GM23338 (cell line): ENCODE measurements around the gene MYO7B. TPM values are rescaled to one million over a fixed set of nuclear protein-coding genes. Genes with fewer than 3 reads are reported as not detected.

Source experiments
- ATAC-seq: fragments of 200-7000 bp; cut with Tn5 transposase; 3 replicates; pipeline ENCODE4 v1.9.1; 2020
- DNase-seq: peaks from one replicate; pipeline ENCODE4 v3.0.0-alpha.2; 2015; ENCODE audit warnings: low spot score
- H2AFZ ChIP-seq: fragments of 200-600 bp; sonication (generic); 2 replicates; pipeline ENCODE4 v1.8.0; 2016; ENCODE audit warnings: antibody characterized with exemption, mild to moderate bottlenecking, moderate library complexity
- H3F3A ChIP-seq: fragments of 200-600 bp; sonication (generic); replicated peaks from 2 replicates; pipeline ENCODE4 v1.8.0; 2017; ENCODE audit warnings: antibody characterized with exemption, mixed run types, low read depth
- H3K27ac ChIP-seq: fragments of 200-600 bp; sonication (generic); 2 replicates; pipeline ENCODE4 v1.6.1; 2016; ENCODE audit warnings: low read depth
- H3K27me3 ChIP-seq: fragments of 200-600 bp; sonication (generic); 2 replicates; pipeline ENCODE4 v1.8.0; 2016; ENCODE audit warnings: mild to moderate bottlenecking, mixed run types, moderate library complexity; ENCODE audit not compliant: insufficient read depth
- H3K36me3 ChIP-seq: fragments of 200-600 bp; sonication (generic); 2 replicates; pipeline ENCODE4 v1.8.0; 2016; ENCODE audit warnings: mild to moderate bottlenecking; ENCODE audit not compliant: insufficient read depth
- H3K4me1 ChIP-seq: fragments of 200-600 bp; sonication (generic); 2 replicates; pipeline ENCODE4 v1.8.0; 2016; ENCODE audit warnings: mild to moderate bottlenecking, moderate library complexity; ENCODE audit not compliant: insufficient read depth
- H3K4me2 ChIP-seq: fragments of 200-600 bp; sonication (generic); 2 replicates; pipeline ENCODE4 v1.7.1; 2017; ENCODE audit warnings: mixed run types
- H3K4me3 ChIP-seq: fragments of 200-600 bp; sonication (generic); 2 replicates; pipeline ENCODE4 v1.6.1; 2016; ENCODE audit warnings: mixed run types
- H3K79me2 ChIP-seq: fragments of 200-600 bp; sonication (generic); replicated peaks from 2 replicates; pipeline ENCODE4 v1.8.0; 2017; ENCODE audit warnings: mild to moderate bottlenecking; ENCODE audit not compliant: insufficient read depth
- H3K9me2 ChIP-seq: fragments of 200-600 bp; sonication (generic); 2 replicates; pipeline ENCODE4 v1.8.0; 2017; ENCODE audit not compliant: insufficient read depth
- H4K20me1 ChIP-seq: fragments of 200-600 bp; sonication (generic); replicated peaks from 2 replicates; pipeline ENCODE4 v1.8.0; 2017; ENCODE audit warnings: mild to moderate bottlenecking; ENCODE audit not compliant: insufficient read depth
- H3K27ac Mint-ChIP-seq: 2 replicates; pipeline ENCODE4 v1.8.0; 2020; ENCODE audit warnings: inconsistent platforms, mild to moderate bottlenecking, moderate library complexity, mixed read lengths
- H3K27me3 Mint-ChIP-seq: 3 replicates; pipeline ENCODE4 v1.8.0; 2022; ENCODE audit warnings: low read depth, mild to moderate bottlenecking, moderate library complexity, mixed read lengths, inconsistent platforms; ENCODE audit not compliant: insufficient read depth, poor library complexity
- H3K36me3 Mint-ChIP-seq: 3 replicates; pipeline ENCODE4 v1.8.0; 2021; ENCODE audit warnings: low read depth, mild to moderate bottlenecking, inconsistent platforms, moderate library complexity, mixed read lengths
- H3K4me1 Mint-ChIP-seq: 3 replicates; pipeline ENCODE4 v1.8.0; 2020; ENCODE audit warnings: mild to moderate bottlenecking, inconsistent platforms, mixed read lengths
- H3K4me3 Mint-ChIP-seq: 3 replicates; pipeline ENCODE4 v1.8.0; 2021; ENCODE audit warnings: moderate library complexity, mild to moderate bottlenecking, inconsistent platforms, mixed read lengths
- H3K9me3 Mint-ChIP-seq: 3 replicates; pipeline ENCODE4 v1.8.0; 2020; ENCODE audit warnings: moderate library complexity, mild to moderate bottlenecking, inconsistent platforms, mixed read lengths
- CREB1 ChIP-seq: fragments of 250-450 bp; sonication (Bioruptor Pico); IDR thresholded peaks from 2 replicates; pipeline ENCODE4 v1.5.0; 2020; ENCODE audit warnings: low read depth, mild to moderate bottlenecking, moderate library complexity
- CTCF ChIP-seq, 2 experiments: fragments of 200-600 bp in 1 of 2; sonication (generic) in 1 of 2; conservative IDR thresholded peaks; 2 replicates each; pipeline versions ENCODE4 v1.5.1 to v1.6.1; 2016 to 2017; ENCODE audit warnings: antibody characterized with exemption in 2 of 2, low read depth in 2 of 2, mild to moderate bottlenecking in 2 of 2, moderate library complexity in 1 of 2
- ETS1 ChIP-seq: IDR thresholded peaks from 2 replicates; pipeline ENCODE4 v1.6.1; 2016; ENCODE audit warnings: antibody characterized with exemption
- EZH2 ChIP-seq: fragments of 200-600 bp; sonication (generic); IDR thresholded peaks from one replicate; pipeline ENCODE4 v1.8.0; 2017; ENCODE audit warnings: antibody characterized with exemption, mild to moderate bottlenecking, low read depth; ENCODE audit not compliant: unreplicated experiment
- EZH2phosphoT487 ChIP-seq: fragments of 200-600 bp; sonication (generic); IDR thresholded peaks from one replicate; pipeline ENCODE4 v1.8.1; 2018; ENCODE audit warnings: antibody characterized with exemption; ENCODE audit not compliant: unreplicated experiment
- JUNB ChIP-seq: IDR thresholded peaks from one replicate; pipeline ENCODE4 v1.6.1; 2016; ENCODE audit warnings: antibody characterized with exemption; ENCODE audit not compliant: unreplicated experiment
- NANOG ChIP-seq: IDR thresholded peaks from 2 replicates; pipeline ENCODE4 v1.6.1; 2016; ENCODE audit warnings: antibody characterized with exemption, borderline replicate concordance
- POLR2AphosphoS5 ChIP-seq: IDR thresholded peaks from 2 replicates; pipeline ENCODE4 v1.6.1; 2016; ENCODE audit warnings: antibody characterized with exemption, low read depth
- REST ChIP-seq: IDR thresholded peaks from one replicate; pipeline ENCODE4 v1.6.1; 2018; ENCODE audit warnings: antibody characterized with exemption; ENCODE audit not compliant: unreplicated experiment
- STAT1 ChIP-seq: IDR thresholded peaks from one replicate; pipeline ENCODE4 v1.6.1; 2016; ENCODE audit warnings: antibody characterized with exemption; ENCODE audit not compliant: unreplicated experiment
- ZNF114 ChIP-seq: fragments of 250-450 bp; sonication (Bioruptor Pico); IDR thresholded peaks from 2 replicates; pipeline ENCODE4 v1.5.0; 2020; ENCODE audit warnings: mild to moderate bottlenecking, moderate library complexity
- ZNF331 ChIP-seq: fragments of 250-450 bp; sonication (Bioruptor Pico); IDR thresholded peaks from 2 replicates; pipeline ENCODE4 v1.5.0; 2020; ENCODE audit warnings: low read depth, mild to moderate bottlenecking, moderate library complexity
- ZNF462 ChIP-seq: fragments of 250-450 bp; sonication (Bioruptor Pico); IDR thresholded peaks from 2 replicates; pipeline ENCODE4 v1.5.0; 2020; ENCODE audit warnings: mild to moderate bottlenecking, moderate library complexity
- polyA plus RNA-seq: library from polyadenylated mRNA; unstranded; fragments of >200 nt; fragmentation: Nextera tagmentation; extraction: Ambion mirVana; gene quantifications from 2 replicates; pipeline ENCODE4 v1.2.1, GENCODE V29; 2016
- total RNA-seq: library from RNA; depleted of rRNA; stranded (reverse); fragments of >200 nt; shearing (Covaris generic); gene quantifications from 2 replicates; pipeline ENCODE4 v1.2.3, GENCODE V29; 2014

The MYO7B gene
- total and polyA plus RNA-seq, 2 experiments from 2014 or later, result not detected

- no peak overlapping the region for H3K4me2 ChIP-seq
- H3K27me3 ChIP-seq, result no peaks in the 10 kb centered on the region
- no peaks in the 10 kb centered on the region for H3F3A ChIP-seq
- no peaks in the 10 kb centered on the region; the same call in 1 of the 2 replicates for H4K20me1 ChIP-seq
- no peak for DNase-seq
- no peak overlapping the region for H3K27ac ChIP-seq
- Mint-ChIP-seq H3K36me3 (no peaks in the 10 kb centered on the region; the same call in 2 of the 3 replicates), H3K4me3 (no peak overlapping the region), H3K9me3 (no peaks in the 10 kb centered on the region), H3K4me1 (peaks cover 8% of the 10 kb centered on the region), H3K27me3 (peaks cover 22% of the 10 kb centered on the region), H3K27ac (no peak overlapping the region)
- H3K36me3 ChIP-seq, result no peaks in the 10 kb centered on the region
- ATAC-seq, result no peak
- no peaks in the 10 kb centered on the region for H3K79me2 ChIP-seq
- H3K4me3 ChIP-seq, result no peak overlapping the region
- no peaks in the 10 kb centered on the region for H3K4me1 ChIP-seq
- no peaks in the 10 kb centered on the region for H3K9me2 ChIP-seq
- no peak overlapping the region for H2AFZ ChIP-seq
- TF ChIP-seq EZH2 (no peak), STAT1 (no peak), NANOG (no peak), ZNF114 (CRISPR knock-in tag) (no peak), ZNF331 (CRISPR knock-in tag) (no peak), CTCF (conservative IDR thresholded peaks at IDR 0.05; ENCODE audit: low read depth in 2 of 2) (no peak), EZH2phosphoT487 (no peak), REST (no peak), ZNF462 (CRISPR knock-in tag) (no peak), POLR2AphosphoS5 (no peak), JUNB (no peak), ETS1 (no peak), CREB1 (CRISPR knock-in tag) (no peak)
Observed at GRCh38 chr2:127654084-127654837, 118.8 kb downstream of the MYO7B start.
